H1 (cell line): ENCODE data around the gene CRADD. TPM values are rescaled to one million over a fixed set of nuclear protein-coding genes. Genes with fewer than 3 reads are reported as not detected.

Experiments used
- CTCF ChIA-PET: fragments of 300-600 bp; sonication (Branson Sonifier 250); formaldehyde crosslinking; loops from one replicate; lab custom pipeline; 2021; ENCODE audit not compliant: partially characterized antibody; lab: Charles Lee
- POLR2A ChIA-PET: fragments of 300-600 bp; sonication (Branson Sonifier 250); formaldehyde crosslinking; loops from one replicate; lab custom pipeline; 2021; ENCODE audit warnings: inconsistent platforms; ENCODE audit not compliant: partially characterized antibody; lab: Charles Lee
- DNase-seq, 2 experiments: peaks; one replicate each; pipeline versions ENCODE4 v3.0.0 to v3.0.0-alpha.2; 2010 to 2022; ENCODE audit warnings: low spot score in 2 of 2, low read depth in 1 of 2, mixed read lengths in 1 of 2
- FAIRE-seq: peaks from 2 replicates; lab custom pipeline; 2011; peaks lifted over from hg19 to GRCh38; lab: Jason Lieb, UNC
- H2AFZ ChIP-seq: 2 replicates; pipeline ENCODE4 v1.8.1; 2012; ENCODE audit warnings: low read length, inconsistent platforms
- H2AK5ac ChIP-seq: 2 replicates; pipeline ENCODE4 v1.6.1; 2013; ENCODE audit warnings: low read depth, low read length
- H2BK120ac ChIP-seq: replicated peaks from 2 replicates; pipeline ENCODE3; 2013; ENCODE audit warnings: low read depth, low read length, inconsistent platforms
- H2BK12ac ChIP-seq: 2 replicates; pipeline ENCODE4 v1.6.1; 2013; ENCODE audit warnings: low read depth, low read length
- H2BK15ac ChIP-seq: 2 replicates; pipeline ENCODE4 v1.6.1; 2013; ENCODE audit warnings: low read length
- H2BK20ac ChIP-seq: 2 replicates; pipeline ENCODE4 v1.6.1; 2013; ENCODE audit warnings: low read length
- H2BK5ac ChIP-seq: 2 replicates; pipeline ENCODE4 v1.6.1; 2013; ENCODE audit warnings: low read depth, low read length
- H3K14ac ChIP-seq: 2 replicates; pipeline ENCODE4 v1.6.1; 2013; ENCODE audit warnings: inconsistent platforms; ENCODE audit not compliant: insufficient read length
- H3K18ac ChIP-seq: 2 replicates; pipeline ENCODE4 v1.6.1; 2013; ENCODE audit warnings: low read length; ENCODE audit errors: extremely low read depth
- H3K23ac ChIP-seq: 2 replicates; pipeline ENCODE4 v1.6.1; 2013; ENCODE audit warnings: inconsistent platforms; ENCODE audit not compliant: insufficient read length
- H3K23me2 ChIP-seq: 2 replicates; pipeline ENCODE4 v1.6.1; 2013; ENCODE audit warnings: low read depth, low read length
- H3K27ac ChIP-seq: 2 replicates; pipeline ENCODE4 v1.6.1; 2011; ENCODE audit warnings: low read depth, low read length, inconsistent platforms
- H3K27me3 ChIP-seq, 4 experiments: replicated peaks in 1 of 4; 1 replicate in 1 of 4; 2 replicates in 3 of 4; pipeline versions ENCODE4 v1.6.1 to v1.8.1; 2011 to 2013; ENCODE audit warnings: low read length in 3 of 4, mild to moderate bottlenecking in 3 of 4, inconsistent platforms in 2 of 4, mixed read lengths in 2 of 4, moderate library complexity in 1 of 4; ENCODE audit not compliant: control insufficient read depth in 3 of 4, insufficient read depth in 3 of 4; ENCODE audit errors: extremely low read depth in 1 of 4
- H3K36me3 ChIP-seq, 4 experiments: 2 replicates each; pipeline versions ENCODE4 v1.6.1 to v1.8.1; 2011 to 2013; ENCODE audit warnings: mild to moderate bottlenecking in 4 of 4, low read length in 3 of 4, moderate library complexity in 2 of 4, control low read depth in 1 of 4, inconsistent platforms in 1 of 4; ENCODE audit not compliant: insufficient read depth in 4 of 4, control insufficient read depth in 2 of 4
- H3K4ac ChIP-seq: replicated peaks from 2 replicates; pipeline ENCODE3; 2013; ENCODE audit warnings: low read length, low read depth, mixed read lengths, inconsistent platforms; ENCODE audit not compliant: insufficient read length
- H3K4me1 ChIP-seq, 4 experiments: replicated peaks in 1 of 4; 1 replicate in 1 of 4; 2 replicates in 3 of 4; pipeline versions ENCODE4 v1.6.1 to v1.8.1; 2011 to 2013; ENCODE audit warnings: low read length in 3 of 4, inconsistent platforms in 2 of 4, mixed read lengths in 1 of 4; ENCODE audit not compliant: insufficient read depth in 4 of 4, control insufficient read depth in 3 of 4
- H3K4me2 ChIP-seq, 2 experiments: 2 replicates each; pipeline versions ENCODE4 v1.6.1 to v1.8.1; 2011 to 2013; ENCODE audit warnings: low read depth in 2 of 2, low read length in 2 of 2, control low read depth in 1 of 2, inconsistent platforms in 1 of 2, mild to moderate bottlenecking in 1 of 2; ENCODE audit not compliant: insufficient read depth in 1 of 2
- H3K4me3 ChIP-seq, 4 experiments: fragments of 200-600, 300-600 bp in 1 of 4; sonication (generic), shearing (Covaris generic), sonication (Bioruptor Twin) in 1 of 4; 2 replicates each; pipeline versions ENCODE4 v1.5.1 to v1.8.1; 2011 to 2016; ENCODE audit warnings: low read length in 4 of 4, low read depth in 3 of 4, control low read depth in 2 of 4, inconsistent platforms in 2 of 4, mild to moderate bottlenecking in 2 of 4, mixed read lengths in 1 of 4, moderate library complexity in 1 of 4; ENCODE audit not compliant: insufficient read depth in 2 of 4; ENCODE audit errors: extremely low read depth in 1 of 4
- H3K56ac ChIP-seq: replicated peaks from 2 replicates; pipeline ENCODE3; 2013; ENCODE audit warnings: low read depth, mild to moderate bottlenecking, mixed read lengths, low read length, inconsistent platforms; ENCODE audit not compliant: insufficient read length
- H3K79me1 ChIP-seq: 2 replicates; pipeline ENCODE4 v1.6.1; 2013; ENCODE audit warnings: low read depth, low read length, control low read depth
- H3K79me2 ChIP-seq, 2 experiments: 2 replicates each; pipeline versions ENCODE4 v1.6.1 to v1.8.1; 2012 to 2013; ENCODE audit warnings: low read length in 2 of 2, mild to moderate bottlenecking in 2 of 2, inconsistent platforms in 1 of 2; ENCODE audit not compliant: insufficient read depth in 2 of 2, control insufficient read depth in 1 of 2
- H3K9ac ChIP-seq, 4 experiments: replicated peaks in 1 of 4; 1 replicate in 1 of 4; 2 replicates in 3 of 4; pipeline versions ENCODE4 v1.6.1 to v1.8.1; 2011 to 2013; ENCODE audit warnings: low read depth in 3 of 4, low read length in 3 of 4, control low read depth in 2 of 4, mild to moderate bottlenecking in 2 of 4, moderate library complexity in 2 of 4, inconsistent platforms in 1 of 4; ENCODE audit errors: extremely low read depth in 1 of 4
- H3K9me3 ChIP-seq, 2 experiments: 2 replicates each; pipeline versions ENCODE4 v1.6.1 to v1.8.1; 2012 to 2013; ENCODE audit warnings: mild to moderate bottlenecking in 2 of 2, moderate library complexity in 2 of 2, control low read depth in 1 of 2, inconsistent platforms in 1 of 2, low read depth in 1 of 2, low read length in 1 of 2, mixed read lengths in 1 of 2; ENCODE audit not compliant: insufficient read depth in 2 of 2
- H4K20me1 ChIP-seq, 2 experiments: replicated peaks in 1 of 2; 2 replicates each; pipeline versions ENCODE3 to v1.8.1; 2011 to 2013; ENCODE audit warnings: inconsistent platforms in 2 of 2, low read length in 2 of 2, mild to moderate bottlenecking in 1 of 2; ENCODE audit not compliant: insufficient read depth in 2 of 2, control insufficient read depth in 1 of 2
- H4K5ac ChIP-seq: 2 replicates; pipeline ENCODE4 v1.6.1; 2013; ENCODE audit warnings: low read length, low read depth, mixed read lengths, inconsistent platforms; ENCODE audit not compliant: insufficient read length
- H4K8ac ChIP-seq: 2 replicates; pipeline ENCODE4 v1.8.0; 2013; ENCODE audit warnings: mild to moderate bottlenecking, moderate library complexity, low read length, inconsistent platforms; ENCODE audit not compliant: insufficient read depth; ENCODE audit errors: extremely low read depth
- H4K91ac ChIP-seq: replicated peaks from 2 replicates; pipeline ENCODE3; 2013; ENCODE audit warnings: low read length, mixed read lengths, inconsistent platforms; ENCODE audit not compliant: insufficient read length
- BACH1 ChIP-seq: IDR thresholded peaks from 2 replicates; pipeline ENCODE4 v1.6.1; 2012; ENCODE audit warnings: low read length, improper control_type of control experiment
- BCL11A ChIP-seq, 2 experiments: IDR thresholded peaks; one replicate each; pipeline ENCODE4 v1.6.1; 2011; ENCODE audit warnings: low read depth in 2 of 2, low read length in 2 of 2, mild to moderate bottlenecking in 2 of 2
- CBX8 ChIP-seq: fragments of 300-800, 300-1000 bp; sonication (generic); IDR thresholded peaks from 2 replicates; pipeline ENCODE4 v1.7.1; 2016; ENCODE audit warnings: low read depth, low read length, borderline replicate concordance
- CHD1 ChIP-seq: IDR thresholded peaks from 2 replicates; pipeline ENCODE4 v1.6.1; 2012; ENCODE audit warnings: low read depth, low read length, improper control_type of control experiment
- HDAC2 ChIP-seq, 2 experiments: fragments of 300-600 bp in 1 of 2; sonication (generic) in 1 of 2; IDR thresholded peaks; 2 replicates each; pipeline ENCODE4 v1.6.1; 2011 to 2012; ENCODE audit warnings: low read depth in 2 of 2, low read length in 2 of 2, mild to moderate bottlenecking in 2 of 2, moderate library complexity in 2 of 2, borderline replicate concordance in 1 of 2, inconsistent platforms in 1 of 2
- JUND ChIP-seq: IDR thresholded peaks from 2 replicates; pipeline ENCODE4 v1.6.1; 2011; ENCODE audit warnings: mild to moderate bottlenecking, improper control_type of control experiment, low read length
- KDM4A ChIP-seq: IDR thresholded peaks from one replicate; pipeline ENCODE4 v1.7.1; 2012; ENCODE audit warnings: low read depth, mild to moderate bottlenecking, moderate library complexity, low read length, inconsistent platforms; ENCODE audit not compliant: severe bottlenecking
- KDM5A ChIP-seq: fragments of 200-600 bp; IDR thresholded peaks from 2 replicates; pipeline ENCODE4 v1.7.1; 2012; ENCODE audit warnings: mild to moderate bottlenecking, low read length, inconsistent platforms, mixed read lengths
- MAFK ChIP-seq: IDR thresholded peaks from 2 replicates; pipeline ENCODE4 v1.6.1; 2012; ENCODE audit warnings: low read depth, mild to moderate bottlenecking, improper control_type of control experiment, low read length
- POLR2AphosphoS5 ChIP-seq: IDR thresholded peaks from 2 replicates; pipeline ENCODE4 v1.6.1; 2011; ENCODE audit warnings: low read depth, low read length
- RBBP5 ChIP-seq: IDR thresholded peaks from 2 replicates; pipeline ENCODE4 v1.7.1; 2012; ENCODE audit warnings: low read depth, mild to moderate bottlenecking, inconsistent platforms, low read length, moderate library complexity, borderline replicate concordance
- SIN3A ChIP-seq, 2 experiments: IDR thresholded peaks in 1 of 2; conservative IDR thresholded peaks in 1 of 2; 2 replicates each; pipeline ENCODE4 v1.6.1; 2011 to 2012; ENCODE audit warnings: low read length in 2 of 2, improper control_type of control experiment in 1 of 2, low read depth in 1 of 2, mild to moderate bottlenecking in 1 of 2
- SUZ12 ChIP-seq: fragments of 200-600 bp; sonication (generic); IDR thresholded peaks from 2 replicates; pipeline ENCODE4 v1.6.1; 2012; ENCODE audit warnings: mild to moderate bottlenecking, inconsistent platforms, low read length, moderate library complexity, mixed read lengths
- TCF12 ChIP-seq: IDR thresholded peaks from 2 replicates; pipeline ENCODE4 v1.6.1; 2011; ENCODE audit warnings: low read depth, mild to moderate bottlenecking, low read length
- polyA plus RNA-seq, 7 experiments: library from polyadenylated mRNA; depleted of rRNA in 3 of 7; stranded (reverse) in 5 of 7; unstranded in 2 of 7; fragments of >200 nt in 5 of 7; fragments of 200-250 nt in 2 of 7; gene quantifications; 1 replicate in 5 of 7; 2 replicates in 1 of 7; 4 replicates in 1 of 7; pipeline versions ENCODE4 v1.2.1 to v1.2.3, GENCODE V29; 2011 to 2013; ENCODE audit warnings: missing spikeins in 2 of 7, mixed read lengths in 2 of 7
- total RNA-seq: library from RNA; stranded (reverse); fragmentation: NEBNext Ultra II Directional; extraction: Animal tissue kit (Norgen Biotek cat#: 25700); gene quantifications from 2 replicates; pipeline ENCODE4 v1.2.1, GENCODE V29; 2021

The CRADD gene
- total and polyA plus RNA-seq, 2 of the 8 experiments (the other 6 are each of a cell fraction or from before 2014, with no cell fraction given) = 8.1 to 15.4 TPM

DNA sequence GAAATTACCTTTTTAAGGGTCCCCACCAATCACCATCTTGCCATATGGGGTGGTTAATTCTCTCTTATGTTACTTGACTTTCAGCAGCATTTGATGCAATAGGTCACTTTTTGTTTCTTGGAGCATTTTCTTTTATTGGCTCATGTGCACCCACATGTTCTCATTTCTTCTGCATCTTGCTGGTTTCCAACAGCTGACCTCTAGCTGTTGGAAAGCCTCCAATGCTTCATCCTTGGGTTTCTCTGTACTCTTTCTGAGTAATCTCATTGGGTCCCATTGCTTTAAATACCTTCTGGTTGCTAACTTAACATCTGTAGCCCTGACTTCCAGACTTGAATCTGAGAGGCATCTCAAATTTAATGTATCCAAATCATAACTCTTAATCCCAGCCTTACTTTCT, 116.8 kb downstream of the CRADD start:
- Histone ChIP-seq H3K23ac (no peak overlapping the region), H3K23me2 (no peaks in the 10 kb centered on the region), H3K9ac (no peak overlapping the region), H2BK15ac (no peak overlapping the region), H2AK5ac (no peak overlapping the region), H2BK12ac (no peak overlapping the region), H3K18ac (no peak overlapping the region), H3K9me3 (no peaks in the 10 kb centered on the region), H3K79me1 (no peaks in the 10 kb centered on the region), H2BK120ac (no peak overlapping the region), H2BK5ac (no peak overlapping the region), H3K4me2 (no peak overlapping the region), H3K4me3 (no peak overlapping the region), H3K27ac (no peak overlapping the region), H4K20me1 (no peaks in the 10 kb centered on the region), H2AFZ (no peak overlapping the region), H3K79me2 (no peaks in the 10 kb centered on the region), H3K27me3 (no peaks in the 10 kb centered on the region), H3K4ac (no peak overlapping the region), H4K8ac (no peak overlapping the region), H3K14ac (no peak overlapping the region), H4K91ac (no peak overlapping the region), H3K36me3 (no peaks in the 10 kb centered on the region), H4K5ac (no peak overlapping the region), H3K56ac (no peak overlapping the region), H2BK20ac (no peak overlapping the region), H3K4me1 (peaks cover 0 to 7% (median 2%) of the 10 kb centered on the region in 4 experiments; a peak in 3 of 7 replicates)
- FAIRE-seq = no peak
- ChIA-PET POLR2A (no interaction called here), CTCF (no interaction called here)
- DNase-seq = no peak
- TF ChIP-seq JUND = no peak
- no peak for TF ChIP-seq KDM5A
- TF ChIP-seq SIN3A (conservative IDR thresholded peaks at IDR 0.05 in 1 of 2, IDR thresholded peaks at IDR 0.05 in 1 of 2; ENCODE audit: low read depth in 1 of 2, low read length in 2 of 2) = no peak
- TF ChIP-seq BCL11A (IDR thresholded peaks at IDR 0.05; ENCODE audit: low read depth in 2 of 2, low read length in 2 of 2) = no peak
- TF ChIP-seq MAFK = no peak
- no peak for TF ChIP-seq POLR2AphosphoS5
- no peak for TF ChIP-seq BACH1
- TF ChIP-seq CBX8 = no peak
- TF ChIP-seq HDAC2 (IDR thresholded peaks at IDR 0.05; ENCODE audit: borderline replicate concordance in 1 of 2, low read depth in 2 of 2, low read length in 2 of 2) = no peak
- no peak for TF ChIP-seq CHD1
- TF ChIP-seq RBBP5 = no peak
- TF ChIP-seq SUZ12 = no peak
- no peak for TF ChIP-seq TCF12
- TF ChIP-seq KDM4A = no peak
